GM12892 (cell line): ENCODE measurements around the gene CAMTA1.

Experiments used
- POLR2A ChIP-seq: IDR thresholded peaks from 2 replicates; pipeline ENCODE4 v1.6.1; 2011; ENCODE audit warnings: low read depth, low read length, control low read depth
- POLR2AphosphoS5 ChIP-seq: IDR thresholded peaks from 2 replicates; pipeline ENCODE4 v1.6.1; 2011; ENCODE audit warnings: low read depth, low read length, control low read depth
- TAF1 ChIP-seq: IDR thresholded peaks from 2 replicates; pipeline ENCODE4 v1.6.1; 2011; ENCODE audit warnings: low read depth, mild to moderate bottlenecking, control low read depth, low read length, borderline replicate concordance

- no peak for TF ChIP-seq POLR2AphosphoS5
- TF ChIP-seq POLR2A, result no peak
- no peak for TF ChIP-seq TAF1
Observed at GRCh38 chr1:7805460-7805859, 1020.2 kb downstream of the CAMTA1 start.
